Measurements from ENCODE around the gene NOS1. TPM values are rescaled to one million over a fixed set of nuclear protein-coding genes. Genes with fewer than 3 reads are reported as not detected.

Gene NOS1
- total RNA-seq, 1 donor from 2014 or later, result 9.6 TPM

- H3K27me3 ChIP-seq, result no peaks in the 10 kb centered on the region
- DNase-seq (ENCODE audit: extremely low spot score in 2 of 2), result no peak
- H3K27ac ChIP-seq, result no peak overlapping the region
- H3K4me1 ChIP-seq, result no peaks in the 10 kb centered on the region
- H3K9me3 ChIP-seq, result no peaks in the 10 kb centered on the region
- H3K36me3 ChIP-seq, result no peaks in the 10 kb centered on the region
- H3K4me3 ChIP-seq, result no peak overlapping the region
- TF ChIP-seq POLR2AphosphoS5 (IDR thresholded peaks at IDR 0.05; ENCODE audit: insufficient read depth in 1 of 2, low read depth in 1 of 2) (no peak), POLR2A (IDR thresholded peaks at IDR 0.05) (no peak), CTCF (IDR thresholded peaks at IDR 0.05) (no peak)
- intact Hi-C loops (cut with DNase I), result no loop called here
These were observed 32.2 kb upstream of the NOS1 start for GRCh38 chr12:117393656-117394055.

- H3K36me3 ChIP-seq, result no peaks in the 10 kb centered on the region
- H3K27ac ChIP-seq, result no peak overlapping the region
- no peaks in the 10 kb centered on the region for H3K9me3 ChIP-seq
- TF ChIP-seq POLR2AphosphoS5 (IDR thresholded peaks at IDR 0.05; ENCODE audit: insufficient read depth in 1 of 2, low read depth in 1 of 2) (no peak), POLR2A (IDR thresholded peaks at IDR 0.05) (no peak), CTCF (IDR thresholded peaks at IDR 0.05) (no peak)
- DNase-seq (ENCODE audit: extremely low spot score in 2 of 2), result no peak
- H3K27me3 ChIP-seq, result no peaks in the 10 kb centered on the region
- no peaks in the 10 kb centered on the region for H3K4me1 ChIP-seq
- no peak overlapping the region for H3K4me3 ChIP-seq
- intact Hi-C loops (cut with DNase I), result no loop called here
These were observed 29.4 kb upstream of the NOS1 start for GRCh38 chr12:117390866-117391265.

GRCh38 chr12:117388951-117389446 is 27.6 kb upstream of the NOS1 start:
- intact Hi-C loops (cut with DNase I), result no loop called here
- Histone ChIP-seq H3K4me1 (no peaks in the 10 kb centered on the region), H3K27ac (no peak overlapping the region), H3K27me3 (no peaks in the 10 kb centered on the region), H3K9me3 (no peaks in the 10 kb centered on the region), H3K36me3 (no peaks in the 10 kb centered on the region), H3K4me3 (no peak overlapping the region)
- no peak for DNase-seq (ENCODE audit: extremely low spot score in 2 of 2)
- TF ChIP-seq POLR2A (IDR thresholded peaks at IDR 0.05) (no peak), POLR2AphosphoS5 (IDR thresholded peaks at IDR 0.05; ENCODE audit: insufficient read depth in 1 of 2, low read depth in 1 of 2) (no peak), CTCF (IDR thresholded peaks at IDR 0.05) (no peak)

GRCh38 chr12:117387832-117388231 is 26.4 kb upstream of the NOS1 start:
- intact Hi-C loops (cut with DNase I), result no loop called here
- TF ChIP-seq POLR2A (IDR thresholded peaks at IDR 0.05), result no peak
- TF ChIP-seq CTCF (IDR thresholded peaks at IDR 0.05), result no peak
- TF ChIP-seq POLR2AphosphoS5 (IDR thresholded peaks at IDR 0.05; ENCODE audit: insufficient read depth in 1 of 2, low read depth in 1 of 2), result no peak
- DNase-seq (ENCODE audit: extremely low spot score in 2 of 2), result no peak
- Histone ChIP-seq H3K9me3 (no peaks in the 10 kb centered on the region), H3K27ac (no peak overlapping the region), H3K4me3 (no peak overlapping the region), H3K4me1 (no peaks in the 10 kb centered on the region), H3K27me3 (no peaks in the 10 kb centered on the region), H3K36me3 (no peaks in the 10 kb centered on the region)

- DNase-seq (ENCODE audit: extremely low spot score in 2 of 2), result no peak
- H3K36me3 ChIP-seq, result no peaks in the 10 kb centered on the region
- TF ChIP-seq POLR2AphosphoS5 (IDR thresholded peaks at IDR 0.05; ENCODE audit: insufficient read depth in 1 of 2, low read depth in 1 of 2) (no peak), CTCF (IDR thresholded peaks at IDR 0.05) (no peak), POLR2A (IDR thresholded peaks at IDR 0.05) (no peak)
- no peaks in the 10 kb centered on the region for H3K27me3 ChIP-seq
- no peak overlapping the region for H3K27ac ChIP-seq
- intact Hi-C loops (cut with DNase I), result no loop called here
- H3K4me3 ChIP-seq, result no peak overlapping the region
- H3K4me1 ChIP-seq, result no peaks in the 10 kb centered on the region
- no peaks in the 10 kb centered on the region for H3K9me3 ChIP-seq
These were observed 23.3 kb upstream of the NOS1 start for GRCh38 chr12:117384735-117385134.
